Heart left ventricle (tissue), 16 donors: ENCODE data around the gene CCNB1. TPM values are rescaled to one million over a fixed set of nuclear protein-coding genes. Genes with fewer than 3 reads are reported as not detected.
"Not testable (repeated sequence)": the region's sequence is repeated elsewhere in the genome, so short reads cannot be mapped to it uniquely, and the experiment has no call there.

ENCODE experiments used
- ATAC-seq, 4 donors: fragments of 200-7000 bp; cut with Tn5 transposase; one replicate each; pipeline ENCODE4 v1.9.1; 2020 to 2022; ENCODE audit warnings: moderate library complexity in 4 of 4, mild to moderate bottlenecking in 3 of 4, moderate number of reproducible peaks in 1 of 4
- DNase-seq, 5 donors: peaks; one replicate each; pipeline ENCODE4 v3.0.0-alpha.2; 2020
- H3K27ac ChIP-seq, 12 donors: fragments of 200-600 bp; sonication (generic) in 4 of 12; one replicate each; pipeline versions ENCODE4 v1.5.0 to v1.8.0; 2016 to 2022; ENCODE audit warnings: mild to moderate bottlenecking in 2 of 12
- H3K27me3 ChIP-seq, 9 donors: fragments of 200-600 bp; sonication (generic) in 2 of 9; one replicate each; pipeline versions ENCODE4 v1.5.1 to v1.8.0; 2016 to 2022; ENCODE audit warnings: mild to moderate bottlenecking in 3 of 9
- H3K36me3 ChIP-seq, 9 donors: fragments of 200-600 bp; sonication (generic) in 2 of 9; one replicate each; pipeline versions ENCODE4 v1.5.0 to v1.8.0; 2018 to 2022; ENCODE audit warnings: mild to moderate bottlenecking in 2 of 9
- H3K4me1 ChIP-seq, 12 donors: fragments of 200-600 bp; sonication (generic) in 4 of 12; one replicate each; pipeline versions ENCODE4 v1.5.0 to v1.8.0; 2016 to 2022; ENCODE audit warnings: mild to moderate bottlenecking in 3 of 12
- H3K4me3 ChIP-seq, 12 donors: fragments of 200-600 bp; sonication (generic) in 4 of 12; one replicate each; pipeline versions ENCODE4 v1.5.0 to v1.8.0; 2017 to 2022; ENCODE audit warnings: mild to moderate bottlenecking in 9 of 12, moderate library complexity in 4 of 12
- H3K9me3 ChIP-seq, 12 donors: fragments of 200-600 bp; sonication (generic) in 4 of 12; one replicate each; pipeline versions ENCODE4 v1.5.0 to v1.8.0; 2016 to 2022; ENCODE audit warnings: mild to moderate bottlenecking in 1 of 12
- CTCF ChIP-seq, 12 donors: fragments of 200-600 bp; sonication (generic) in 4 of 12; IDR thresholded peaks; one replicate each; pipeline versions ENCODE4 v1.5.0 to v1.8.0; 2018 to 2022; ENCODE audit warnings: antibody characterized with exemption in 12 of 12, mild to moderate bottlenecking in 5 of 12
- POLR2A ChIP-seq, 2 donors: fragments of 450-650 bp; IDR thresholded peaks; one replicate each; pipeline ENCODE4 v1.6.1; 2017; ENCODE audit warnings: antibody characterized with exemption in 2 of 2, mild to moderate bottlenecking in 2 of 2, moderate library complexity in 2 of 2
- WGBS, 4 donors: extraction: QIAGEN DNeasy Blood & Tissue Kit in 2 of 4; methylation state at CpG; one replicate each; pipeline versions ENCODE4 v1.1.5 to v1.1.7; 2013 to 2018; 5-methylcytosine and 5-hydroxymethylcytosine counted together
- intact Hi-C, 10 donors: fragments of 100-400 bp; cut with DNase I; formaldehyde crosslinking; loops; one replicate each; pipeline versions ENCODE4 v1.11.1 to v1.14.2; 2022
- polyA plus RNA-seq, 2 donors: library from polyadenylated mRNA; stranded (reverse); fragments of 200-250 nt; gene quantifications; one replicate each; pipeline ENCODE4 v1.2.3, GENCODE V29; 2013
- total RNA-seq, 9 donors: library from RNA; depleted of rRNA in 2 of 9; stranded (reverse); fragments of >200 nt in 2 of 9; fragmentation: NEBNext Ultra II Directional in 3 of 9; extraction: Animal tissue kit (Norgen Biotek cat#: 25700) in 3 of 9; gene quantifications; one replicate each; pipeline versions ENCODE4 v1.1.0 to v1.2.4, GENCODE V29; 2016 to 2023
- donor health status: ischemic (EF 13 %, LVEDD 7.1; RV severe dilation, severe dysfunction).
- donor health status: healthy with polysubstance abuse.
- donor health status: DM: no; HTN: yes; CAD: no.
- donor health status: DM: no; HTN: no; CAD: no.
- donor health status: ischemic (EF 25% LVEDD 6.9; RV normal size, moderate dysfunction).
- donor health status: ischemic (EF 25% LVEDD 5.7; RV mildly dilated, moderate dysfunction).
- donor health status: healthy.
- donor health status: DM: yes; HTN: yes; CAD: no.
- donor health status: ischemic (EF 35%, LVEDD 5.7; RV mildly dilated, moderate dysfunction).
- donor health status: nonischemic (EF 11% LVEDD 7.7; RV severe dilation, severe dysfunction).
- donor health status: DM: yes; HTN: yes; CAD: no.
- donor health status: PGD.
- donor health status: ischemic (EF 29% LVEDD 5.4; RV normal size, mild dysfunction).
- donor health status: nonischemic (EF 23%, LVEDD 6.1; RV moderate dilation, normal function).

Gene CCNB1
- total and polyA plus RNA-seq, 11 donors: 1.3 to 22.9 (median 3.6) TPM

- Histone ChIP-seq H3K27me3 (no peaks in the 10 kb centered on the region), H3K36me3 (no peaks in the 10 kb centered on the region), H3K9me3 (peaks cover 0 to 16% (median 3%) of the 10 kb centered on the region in 12 donors), H3K27ac (no peak overlapping the region), H3K4me1 (no peaks in the 10 kb centered on the region), H3K4me3 (no peak overlapping the region)
- WGBS, 4 donors: 67 to 83% (median 70%) methylated on average over 1 of the region's 1 CpG
- DNase-seq (no peak), ATAC-seq (no peak)
- intact Hi-C loops: no loop called here
- no peak for TF ChIP-seq POLR2A (IDR thresholded peaks at IDR 0.05)
- no peak for TF ChIP-seq CTCF (IDR thresholded peaks at IDR 0.05)
These were observed 26.1 kb upstream of the CCNB1 start for GRCh38 chr5:69140827-69141226.

DNA sequence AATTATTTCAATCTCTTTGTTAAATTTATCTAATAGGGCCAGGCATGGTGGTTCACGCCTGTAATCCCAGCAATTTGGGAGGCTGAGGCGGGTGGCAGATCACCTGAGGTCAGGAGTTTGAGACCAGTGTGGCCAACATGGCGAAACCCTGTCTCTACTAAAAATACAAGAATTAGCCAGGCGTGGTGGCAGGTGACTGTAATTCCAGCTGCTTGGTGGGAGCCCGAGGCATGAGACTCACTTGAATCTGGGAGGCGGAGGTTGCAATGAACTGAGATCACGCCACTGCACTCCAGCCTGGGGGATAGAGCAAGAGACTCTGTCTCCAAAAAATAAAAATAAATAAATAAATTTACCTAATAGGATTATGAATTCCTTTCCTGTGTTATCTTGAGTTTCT is 18.4 kb upstream of the CCNB1 start:
- WGBS, 4 donors: 94 to 98% (median 96%) methylated on average over 7 of the region's 7 CpGs
- H3K36me3 ChIP-seq, H3K4me1 ChIP-seq, H3K9me3 ChIP-seq, ATAC-seq, H3K27ac ChIP-seq, H3K27me3 ChIP-seq, intact Hi-C loops, H3K4me3 ChIP-seq, DNase-seq: not testable (repeated sequence)

DNA sequence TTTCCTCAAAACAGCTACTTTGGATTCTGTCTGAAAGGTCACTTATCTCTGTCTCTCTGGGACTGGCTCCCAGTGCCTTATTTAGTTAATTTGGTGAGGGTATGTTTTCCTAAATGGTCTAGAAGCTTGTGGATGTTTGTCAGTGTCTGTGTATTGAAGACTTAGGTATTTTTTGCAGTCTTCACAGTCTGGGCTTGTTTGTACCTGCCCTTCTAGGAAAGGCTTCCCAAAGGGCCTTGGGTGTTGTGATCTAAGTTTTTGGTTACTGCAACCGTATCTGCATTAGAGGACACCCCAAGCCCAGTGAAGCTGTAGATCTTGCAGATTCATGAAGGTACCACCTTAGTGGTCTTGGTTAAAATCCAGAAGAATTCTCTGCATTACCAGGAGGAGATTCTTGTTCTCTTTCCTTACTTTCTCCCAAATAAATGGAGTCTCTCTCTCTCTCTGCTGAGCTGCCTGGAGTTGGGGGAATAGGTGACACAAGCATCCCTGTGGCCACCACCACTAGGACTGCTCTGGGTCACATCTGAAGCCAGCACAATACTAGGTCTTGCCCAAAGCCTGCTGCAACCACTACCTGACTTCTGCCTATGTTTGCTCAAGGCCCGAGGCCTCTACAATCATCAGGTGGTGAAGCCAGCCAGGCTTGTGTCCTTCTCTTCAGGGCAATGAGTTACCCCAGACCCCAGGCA is 17.8 kb upstream of the CCNB1 start:
- 90 to 100% (median 92%) methylated on average over 2 of the region's 2 CpGs for WGBS, 4 donors
- ATAC-seq: no peak
- no peak for DNase-seq
- no peak overlapping the region for H3K4me3 ChIP-seq
- no peaks in the 10 kb centered on the region for H3K27me3 ChIP-seq
- H3K27ac ChIP-seq: no peak overlapping the region
- H3K36me3 ChIP-seq: no peaks in the 10 kb centered on the region
- H3K9me3 ChIP-seq: no peaks in the 10 kb centered on the region
- TF ChIP-seq POLR2A (IDR thresholded peaks at IDR 0.05) (no peak), CTCF (IDR thresholded peaks at IDR 0.05) (no peak)
- intact Hi-C loops: no loop called here
- H3K4me1 ChIP-seq: no peaks in the 10 kb centered on the region

GRCh38 chr5:69149676-69150010 is 17.3 kb upstream of the CCNB1 start:
- Histone ChIP-seq H3K27me3 (no peaks in the 10 kb centered on the region), H3K4me1 (no peaks in the 10 kb centered on the region), H3K4me3 (no peak overlapping the region), H3K36me3 (no peaks in the 10 kb centered on the region), H3K27ac (no peak overlapping the region), H3K9me3 (no peaks in the 10 kb centered on the region)
- TF ChIP-seq POLR2A (IDR thresholded peaks at IDR 0.05) (no peak), CTCF (IDR thresholded peaks at IDR 0.05) (no peak)
- whole genome bisulfite sequencing, 4 donors: 90 to 93% (median 92%) methylated on average over 5 of the region's 5 CpGs
- ATAC-seq: no peak
- no peak for DNase-seq
- intact Hi-C loops: no loop called here

GRCh38 chr5:69152731-69153130 is 14.2 kb upstream of the CCNB1 start:
- intact Hi-C loops: no loop called here
- WGBS, 4 donors: 71 to 79% (median 77%) methylated on average over 3 of the region's 3 CpGs
- H3K9me3 ChIP-seq: no peaks in the 10 kb centered on the region
- H3K27ac ChIP-seq: no peak overlapping the region
- H3K4me3 ChIP-seq: no peak overlapping the region
- ATAC-seq (no peak), DNase-seq (no peak)
- TF ChIP-seq POLR2A (IDR thresholded peaks at IDR 0.05) (no peak), CTCF (IDR thresholded peaks at IDR 0.05) (no peak)
- H3K4me1 ChIP-seq: no peaks in the 10 kb centered on the region
- H3K36me3 ChIP-seq: no peaks in the 10 kb centered on the region
- H3K27me3 ChIP-seq: no peaks in the 10 kb centered on the region
